Hippocampal formation (tissue), 2 donors: ENCODE data around the gene HEPH.
"Not testable (repeated sequence)": the region's sequence is repeated elsewhere in the genome, so short reads cannot be mapped to it uniquely, and the experiment has no call there.

ENCODE experiments used
- DNase-seq, 2 donors: peaks; one replicate each; lab custom pipeline; 2025; lab: John Stamatoyannopoulos, UW

Gene HEPH, protein sequence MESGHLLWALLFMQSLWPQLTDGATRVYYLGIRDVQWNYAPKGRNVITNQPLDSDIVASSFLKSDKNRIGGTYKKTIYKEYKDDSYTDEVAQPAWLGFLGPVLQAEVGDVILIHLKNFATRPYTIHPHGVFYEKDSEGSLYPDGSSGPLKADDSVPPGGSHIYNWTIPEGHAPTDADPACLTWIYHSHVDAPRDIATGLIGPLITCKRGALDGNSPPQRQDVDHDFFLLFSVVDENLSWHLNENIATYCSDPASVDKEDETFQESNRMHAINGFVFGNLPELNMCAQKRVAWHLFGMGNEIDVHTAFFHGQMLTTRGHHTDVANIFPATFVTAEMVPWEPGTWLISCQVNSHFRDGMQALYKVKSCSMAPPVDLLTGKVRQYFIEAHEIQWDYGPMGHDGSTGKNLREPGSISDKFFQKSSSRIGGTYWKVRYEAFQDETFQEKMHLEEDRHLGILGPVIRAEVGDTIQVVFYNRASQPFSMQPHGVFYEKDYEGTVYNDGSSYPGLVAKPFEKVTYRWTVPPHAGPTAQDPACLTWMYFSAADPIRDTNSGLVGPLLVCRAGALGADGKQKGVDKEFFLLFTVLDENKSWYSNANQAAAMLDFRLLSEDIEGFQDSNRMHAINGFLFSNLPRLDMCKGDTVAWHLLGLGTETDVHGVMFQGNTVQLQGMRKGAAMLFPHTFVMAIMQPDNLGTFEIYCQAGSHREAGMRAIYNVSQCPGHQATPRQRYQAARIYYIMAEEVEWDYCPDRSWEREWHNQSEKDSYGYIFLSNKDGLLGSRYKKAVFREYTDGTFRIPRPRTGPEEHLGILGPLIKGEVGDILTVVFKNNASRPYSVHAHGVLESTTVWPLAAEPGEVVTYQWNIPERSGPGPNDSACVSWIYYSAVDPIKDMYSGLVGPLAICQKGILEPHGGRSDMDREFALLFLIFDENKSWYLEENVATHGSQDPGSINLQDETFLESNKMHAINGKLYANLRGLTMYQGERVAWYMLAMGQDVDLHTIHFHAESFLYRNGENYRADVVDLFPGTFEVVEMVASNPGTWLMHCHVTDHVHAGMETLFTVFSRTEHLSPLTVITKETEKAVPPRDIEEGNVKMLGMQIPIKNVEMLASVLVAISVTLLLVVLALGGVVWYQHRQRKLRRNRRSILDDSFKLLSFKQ

DNA sequence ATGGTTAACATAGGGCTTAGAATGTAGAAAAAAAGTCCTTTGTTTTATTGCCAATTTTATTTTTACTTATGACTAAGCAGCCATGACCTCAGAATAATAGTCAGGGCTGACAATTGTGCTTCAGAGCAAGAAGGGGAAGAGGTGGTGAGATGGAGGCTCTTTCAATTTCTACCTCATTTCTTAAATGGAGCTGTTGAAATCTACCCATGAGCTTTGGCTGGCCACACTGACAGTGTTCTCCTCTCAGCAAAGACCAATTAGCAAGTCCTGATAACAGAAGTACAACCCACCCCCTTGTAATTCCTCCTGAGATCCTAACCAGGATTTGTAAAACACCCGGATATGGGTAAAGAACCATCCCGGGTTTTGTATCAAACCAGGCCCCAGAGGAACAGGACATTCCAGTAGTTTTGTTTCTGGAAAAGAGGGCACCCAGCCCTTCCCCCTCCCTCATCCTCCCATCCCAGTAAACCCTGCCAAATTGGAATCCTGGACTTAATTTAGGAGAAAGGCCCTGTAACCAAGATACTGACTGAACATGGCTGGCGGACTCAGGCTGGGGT lies at the start of gene HEPH:
HEPH (plus strand) TSS at position 399 of the 563 bp plus-strand sequence. CDS start 6,324 bp downstream, outside the sequence.
- no peak for DNase-seq

DNA sequence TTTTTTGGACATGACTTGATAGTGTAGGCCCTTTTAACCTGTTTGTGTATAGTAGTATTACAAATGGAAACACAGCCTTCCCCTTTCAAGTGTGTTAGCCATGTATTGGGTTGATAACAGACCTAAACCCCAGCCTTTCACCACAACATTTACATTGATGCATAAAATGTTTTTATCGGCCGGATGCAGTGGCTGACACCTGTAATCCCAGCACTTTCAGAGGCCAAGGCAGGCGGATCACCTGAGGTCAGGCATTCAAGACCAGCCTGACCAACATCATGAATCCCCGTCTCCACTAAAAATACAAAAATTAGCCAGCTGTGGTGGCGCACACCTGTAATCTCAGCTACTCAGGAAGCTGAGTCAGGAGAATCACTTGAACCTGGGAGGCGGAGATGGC lies 45.3 kb upstream of the HEPH start:
- not testable (repeated sequence) for DNase-seq

DNA sequence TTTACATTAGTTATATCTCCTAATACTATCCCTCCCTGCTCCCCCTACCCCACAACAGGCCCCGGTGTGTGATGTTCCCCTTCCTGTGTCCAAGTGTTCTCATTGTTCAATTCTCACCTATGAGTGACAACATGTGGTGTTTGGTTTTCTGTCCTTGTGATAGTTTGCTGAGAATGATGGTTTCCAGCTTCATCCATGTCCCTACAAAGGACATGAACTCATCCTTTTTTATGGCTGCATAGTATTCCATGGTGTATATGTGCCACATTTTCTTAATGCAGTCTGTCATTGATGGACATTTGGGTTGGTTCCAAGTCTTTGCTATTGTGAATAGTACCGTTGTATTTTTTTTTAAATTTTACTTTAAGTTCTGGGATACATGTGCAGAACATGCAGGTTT lies 42.7 kb upstream of the HEPH start:
- not testable (repeated sequence) for DNase-seq

DNA sequence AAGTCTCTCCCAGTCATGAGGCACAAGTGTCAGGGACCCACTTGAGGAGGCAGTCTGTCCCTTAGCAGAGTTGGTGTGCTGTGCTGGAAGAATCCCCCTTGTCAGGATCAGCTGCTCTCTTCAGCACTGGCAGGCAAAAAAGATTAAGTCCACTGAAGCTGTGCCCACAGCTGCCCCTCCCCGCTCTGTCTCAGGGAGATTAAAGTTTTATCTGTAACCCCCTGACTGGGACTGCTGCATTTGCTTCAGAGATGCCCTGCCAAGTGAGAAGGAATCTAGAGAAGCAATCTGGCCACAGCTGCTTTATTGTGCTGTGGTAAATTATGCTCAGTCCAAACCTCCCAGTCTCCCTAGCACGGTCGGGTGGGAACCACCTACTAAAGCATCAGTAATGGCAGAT lies 37.4 kb upstream of the HEPH start:
- DNase-seq = no peak

DNA sequence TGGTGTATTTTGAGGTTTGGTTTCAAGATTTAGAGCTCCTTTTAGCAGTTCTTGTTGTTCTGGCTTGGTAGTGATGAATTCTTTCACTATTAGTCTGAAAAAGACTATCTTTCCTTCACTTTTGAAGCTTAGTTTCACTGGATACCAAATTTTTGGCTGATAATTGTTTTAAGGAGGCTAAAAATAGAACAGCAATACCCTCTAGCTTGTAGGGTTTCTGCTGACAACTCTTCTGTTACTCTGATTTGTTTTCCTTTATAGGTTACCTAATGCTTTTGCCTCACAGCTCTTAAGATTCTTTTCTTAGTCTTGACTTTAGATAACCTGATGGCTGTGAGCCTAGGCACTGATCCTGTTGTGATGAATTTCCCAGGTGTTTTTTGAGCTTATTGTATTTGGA lies 33.6 kb upstream of the HEPH start:
- no peak for DNase-seq

DNA sequence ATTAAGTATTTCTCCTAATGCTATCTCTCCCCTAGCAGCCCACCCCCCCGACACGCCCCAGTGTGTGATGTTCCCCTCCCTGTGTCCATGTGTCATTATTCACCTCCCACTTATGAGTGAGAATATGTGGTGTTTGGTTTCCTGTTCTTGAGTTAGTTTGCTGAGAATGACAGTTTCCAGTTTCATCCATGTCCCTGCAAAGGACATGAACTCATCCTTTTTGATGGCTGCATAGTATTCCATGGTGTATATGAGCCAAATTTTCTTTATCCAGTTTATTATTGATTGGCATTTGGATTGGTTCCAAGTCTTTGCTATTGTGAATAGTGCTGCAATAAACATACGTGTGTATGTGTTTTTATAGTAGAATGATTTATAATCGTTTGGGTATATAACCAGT lies 28.8 kb upstream of the HEPH start:
- not testable (repeated sequence) for DNase-seq

DNA sequence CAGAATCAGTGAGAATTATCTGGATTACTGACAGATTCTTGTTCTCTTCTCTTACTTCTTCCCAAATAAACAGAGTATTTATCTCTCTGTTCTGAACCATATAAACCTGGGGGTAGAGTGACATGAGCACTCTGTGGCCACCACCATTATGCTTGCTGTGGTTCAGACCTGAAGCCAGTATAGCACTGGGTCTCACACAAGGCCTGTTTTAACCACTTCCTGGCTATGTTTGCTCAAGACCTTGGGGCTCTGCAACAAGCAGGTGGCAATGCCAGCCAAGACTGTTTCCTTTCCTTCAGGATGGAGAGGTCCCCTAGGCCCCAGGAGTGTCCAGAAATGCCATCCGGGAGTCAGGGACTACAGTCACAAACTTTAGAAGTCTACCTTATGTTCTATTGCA lies 21.7 kb upstream of the HEPH start:
- no peak for DNase-seq

DNA sequence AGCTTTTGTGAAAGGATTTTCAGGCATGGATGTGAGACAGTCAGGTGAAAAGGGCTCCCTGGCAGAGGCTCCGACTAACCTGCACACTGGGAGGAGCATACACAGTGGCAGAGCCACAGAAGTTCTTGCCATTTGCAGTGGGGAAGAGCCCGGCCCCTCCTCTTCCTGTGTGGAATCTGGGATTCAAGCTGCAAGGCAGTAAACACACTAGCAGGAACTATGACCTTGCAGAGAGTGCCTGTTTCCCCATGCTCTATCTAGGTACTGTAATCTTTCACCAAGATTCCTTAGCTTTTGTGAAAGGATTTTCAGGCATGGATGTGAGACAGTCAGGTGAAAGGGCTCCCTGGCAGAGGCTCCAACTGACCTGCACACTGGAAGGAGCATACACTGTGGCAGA lies 19.8 kb upstream of the HEPH start:
- no peak for DNase-seq

DNA sequence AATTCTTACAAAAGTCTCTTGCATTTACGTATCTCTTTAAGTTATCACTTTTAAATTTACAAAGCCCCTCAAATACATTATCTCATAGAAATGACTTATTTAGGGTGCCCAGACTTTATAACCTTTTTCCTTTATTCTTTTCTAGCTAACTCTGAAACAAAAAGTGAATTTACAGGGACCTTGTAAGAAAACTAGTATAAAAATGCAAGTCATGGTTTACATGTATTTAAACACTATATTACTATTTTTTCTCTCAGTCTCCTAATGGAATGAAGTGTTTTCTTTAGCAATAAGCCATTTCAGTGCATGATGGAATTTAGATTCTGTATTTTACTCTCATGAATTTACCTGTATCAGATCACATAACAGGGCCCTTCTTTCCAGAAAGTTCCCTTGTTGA lies 14.5 kb upstream of the HEPH start:
- DNase-seq = no peak

DNA sequence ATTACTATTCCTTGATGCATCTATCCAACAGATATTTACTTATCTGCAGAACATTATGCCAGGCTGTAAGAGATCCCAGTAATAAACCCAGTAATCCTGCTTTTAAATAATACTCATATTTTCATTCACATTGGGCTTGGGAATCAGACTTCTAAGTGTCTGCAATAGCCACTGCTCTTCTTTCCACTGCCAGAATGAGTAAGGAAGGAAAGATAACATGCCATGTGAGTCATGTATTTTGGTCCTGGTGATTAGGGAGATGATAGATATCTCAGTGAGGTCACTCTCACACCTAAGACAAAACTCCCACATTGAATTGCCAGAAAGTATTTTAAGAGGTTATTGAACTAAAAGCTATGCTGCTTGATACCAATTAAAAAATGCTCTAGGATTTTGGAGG lies 13.9 kb upstream of the HEPH start:
- DNase-seq = no peak

DNA sequence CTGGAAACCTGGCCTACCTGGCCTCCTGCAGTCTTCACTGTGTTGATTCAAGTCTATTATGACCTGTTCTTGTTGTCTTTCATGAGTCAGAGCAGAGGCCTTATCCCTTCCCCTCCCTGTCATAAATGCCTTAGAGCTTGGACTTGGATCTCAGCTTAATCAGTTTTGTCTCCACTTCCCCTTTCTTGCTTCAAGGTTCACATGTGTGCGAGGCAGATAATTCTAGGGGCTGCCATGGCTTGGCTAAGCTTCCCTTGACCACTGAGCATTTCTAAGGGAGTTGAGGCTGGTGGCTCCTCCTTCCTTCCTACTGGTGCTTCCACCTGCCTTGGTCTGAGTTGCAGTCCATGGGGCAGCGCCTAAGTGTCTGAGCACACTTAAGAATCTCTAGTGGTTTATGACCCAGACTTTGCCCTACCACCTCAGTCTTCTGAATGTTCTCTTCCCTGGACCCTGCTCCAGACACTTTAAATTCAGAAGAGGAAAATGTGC lies 1.7 kb upstream of the HEPH start:
- no peak for DNase-seq

DNA sequence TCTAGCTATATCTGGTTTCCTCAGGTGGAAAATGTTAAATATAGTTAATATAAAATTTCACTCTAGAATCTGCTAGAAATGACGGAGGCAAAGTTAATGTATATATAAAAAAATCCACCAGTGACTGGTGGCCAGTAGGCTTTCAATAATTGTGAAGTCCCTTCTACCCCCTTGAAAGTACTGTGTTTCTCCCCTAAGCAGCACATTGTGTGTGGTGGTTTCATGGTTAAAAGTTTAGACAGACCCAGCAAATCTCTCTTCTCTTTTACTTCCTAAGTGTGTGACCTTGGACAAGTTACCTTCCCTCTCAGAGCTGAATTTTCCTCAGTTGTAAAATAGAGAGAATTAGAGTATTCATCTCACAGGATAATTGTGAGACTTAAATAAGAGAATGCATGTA lies 600 bp upstream of the HEPH start:
- DNase-seq = no peak

DNA sequence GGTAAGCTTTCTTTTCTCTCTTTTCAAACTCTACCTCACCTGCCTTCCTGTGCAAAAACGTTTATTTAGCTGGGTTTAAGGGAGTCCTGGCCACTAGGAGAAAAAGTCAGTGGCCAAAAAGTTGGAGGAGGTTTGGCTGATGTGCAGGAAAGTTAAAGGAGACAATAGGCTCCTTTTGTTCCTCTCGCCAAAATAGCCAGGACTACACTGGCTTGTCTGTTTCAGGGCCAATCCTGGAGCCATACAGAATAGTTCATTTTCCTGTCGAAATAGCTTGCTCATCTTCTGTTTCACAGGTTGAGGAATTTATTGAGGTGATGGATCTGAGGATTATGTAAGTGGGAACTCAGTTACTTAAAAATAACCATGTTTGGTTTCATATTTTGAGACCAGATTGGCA lies 423 bp downstream of the HEPH start:
- no peak for DNase-seq

DNA sequence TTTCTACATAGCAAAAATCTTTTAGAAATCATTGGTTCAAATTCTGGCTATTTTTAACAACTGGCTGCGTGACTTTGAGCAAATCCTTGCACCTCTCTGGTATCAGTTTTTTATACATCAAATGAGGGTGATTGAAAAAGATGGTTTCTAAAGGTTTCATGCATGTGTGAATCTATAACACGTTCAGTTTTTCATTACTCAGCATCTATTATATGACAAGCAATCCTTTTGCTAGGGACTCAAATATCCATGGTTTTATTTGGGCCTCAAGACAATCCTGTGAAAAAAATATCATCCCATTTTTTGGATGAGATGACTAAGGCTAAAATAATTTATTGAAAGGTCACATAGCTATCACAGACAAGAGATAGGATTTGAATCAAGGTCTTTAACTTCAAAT lies 884 bp downstream of the HEPH start:
- no peak for DNase-seq

DNA sequence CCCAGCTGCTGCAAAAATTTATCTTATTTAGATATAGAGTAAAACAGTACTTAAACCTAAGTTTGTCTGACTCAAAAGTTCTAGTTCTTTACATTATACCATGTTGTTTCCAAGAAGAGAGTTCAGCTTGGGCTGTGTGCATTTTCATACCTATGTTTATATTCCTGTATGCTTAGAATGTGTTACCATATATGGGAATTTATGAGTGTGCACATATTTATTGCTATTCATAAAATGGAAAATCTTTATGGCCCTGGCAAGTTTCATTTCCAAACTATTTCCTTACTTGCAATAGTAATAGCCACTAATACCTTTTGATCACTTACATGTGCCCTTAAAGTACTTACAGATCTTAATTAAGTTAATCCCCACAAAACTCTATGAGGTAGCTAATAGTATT lies 2.6 kb downstream of the HEPH start:
- DNase-seq = no peak

DNA sequence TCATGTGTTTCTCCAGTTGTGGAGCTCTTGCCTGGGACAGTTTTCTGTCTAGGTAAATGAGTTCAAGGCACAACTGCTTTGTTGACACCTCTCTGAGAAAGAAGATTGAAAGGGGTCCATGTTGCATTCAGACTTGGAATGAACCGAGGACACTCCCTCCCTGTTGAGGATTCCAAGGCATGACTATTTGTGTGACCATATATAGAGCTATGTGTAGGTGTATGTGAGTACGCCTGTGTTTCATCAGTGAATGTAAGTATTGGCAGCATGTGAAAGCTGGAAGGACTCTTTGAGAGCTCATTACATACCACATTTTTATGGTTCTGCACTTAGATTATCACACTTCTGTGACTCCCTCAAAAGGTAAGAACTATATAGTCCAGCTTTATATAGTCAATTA lies 3.4 kb downstream of the HEPH start:
- DNase-seq = no peak

DNA sequence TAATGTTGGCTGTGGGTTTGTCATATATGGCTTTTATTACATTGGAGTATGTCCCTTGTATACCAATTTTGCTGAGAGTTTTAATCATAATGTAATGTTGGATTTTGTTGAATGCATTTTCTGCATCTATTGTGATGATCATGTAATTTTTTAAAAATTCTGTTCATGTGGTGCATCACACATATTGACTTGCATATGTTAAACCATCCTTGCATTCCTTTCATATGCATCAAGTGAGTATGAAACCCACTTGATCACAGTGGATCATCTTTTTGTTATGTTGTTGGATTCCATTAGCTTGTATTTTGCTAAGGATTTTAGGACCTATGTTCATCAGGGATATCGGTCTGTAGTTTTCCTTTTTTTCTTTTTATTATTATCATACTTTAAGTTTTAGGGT lies 12.1 kb downstream of the HEPH start:
- DNase-seq = no peak

DNA sequence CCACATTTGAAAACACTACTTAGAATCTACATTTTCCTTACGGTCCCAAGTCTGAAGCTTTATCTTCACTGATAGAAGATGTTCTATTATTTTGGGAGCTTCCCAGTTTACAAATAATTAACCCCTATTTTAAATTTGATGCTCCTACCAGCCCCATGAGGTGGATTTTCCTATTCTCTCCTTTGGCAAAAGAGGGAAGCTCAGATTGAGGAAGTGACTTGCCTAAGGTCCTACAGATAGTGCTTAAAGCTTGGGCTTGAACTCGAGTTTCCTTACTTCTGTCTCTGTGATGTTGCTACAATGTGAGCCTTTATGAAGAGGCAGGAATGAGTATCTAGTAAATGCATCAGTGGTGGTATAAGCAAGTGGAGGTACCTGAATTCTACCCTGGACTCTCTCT lies 27.5 kb downstream of the HEPH start:
- no peak for DNase-seq

DNA sequence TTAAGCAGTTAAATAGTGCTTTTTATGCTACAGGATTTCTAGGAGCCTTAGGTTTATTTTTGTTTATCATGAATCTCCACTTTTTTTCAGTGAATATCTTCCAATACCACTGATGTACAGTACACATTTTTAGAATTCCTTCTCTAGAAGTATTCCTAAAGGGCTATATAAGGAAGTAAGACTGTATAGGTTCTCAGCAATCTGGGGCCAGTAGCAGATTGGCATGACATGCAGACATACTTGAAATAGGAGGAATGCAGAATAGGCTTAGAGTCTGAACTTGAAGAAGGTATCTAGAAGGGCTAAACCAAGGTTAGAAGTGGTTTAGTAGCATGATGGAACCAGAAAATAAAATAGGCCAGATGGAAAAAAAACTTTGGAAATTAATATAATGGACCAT lies 29.8 kb downstream of the HEPH start:
- no peak for DNase-seq

DNA sequence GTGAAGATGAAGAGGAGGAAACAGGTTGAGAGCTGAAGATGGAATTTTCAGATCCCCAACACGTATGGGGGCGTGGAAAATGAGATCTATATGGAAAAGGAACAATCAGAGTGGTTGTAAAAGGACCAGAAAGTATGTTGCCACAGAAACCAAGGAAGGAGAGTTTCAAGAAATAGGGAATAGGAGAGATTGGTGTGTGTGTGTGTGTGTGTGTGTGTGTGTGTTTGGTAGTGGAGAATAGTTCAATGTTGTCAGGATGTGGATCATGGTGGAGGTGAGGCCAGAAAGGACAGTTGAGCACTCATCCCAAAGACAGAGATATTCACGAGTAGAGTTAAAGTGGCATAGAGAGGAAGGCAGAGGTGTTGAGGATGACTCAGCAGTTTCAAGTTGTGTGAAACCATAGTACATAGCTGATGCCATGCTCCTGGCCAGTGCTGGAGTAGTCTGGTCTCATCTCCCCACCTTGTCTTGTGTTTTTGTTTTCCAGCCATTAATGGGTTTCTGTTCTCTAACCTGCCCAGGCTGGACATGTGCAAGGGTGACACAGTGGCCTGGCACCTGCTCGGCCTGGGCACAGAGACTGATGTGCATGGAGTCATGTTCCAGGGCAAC lies 36.1 kb downstream of the HEPH start:
- no peak for DNase-seq
